Fibroblast of peridontal ligament (primary cell): ENCODE results near the gene SRCIN1.
"Not testable (repeated sequence)": the region's sequence is repeated elsewhere in the genome, so short reads cannot be mapped to it uniquely, and the experiment has no call there.

Experiments
- DNase-seq: peaks from one replicate; pipeline ENCODE4 v3.0.0-alpha.2; 2010; ENCODE audit errors: extremely low read depth

SRCIN1 gene

DNA sequence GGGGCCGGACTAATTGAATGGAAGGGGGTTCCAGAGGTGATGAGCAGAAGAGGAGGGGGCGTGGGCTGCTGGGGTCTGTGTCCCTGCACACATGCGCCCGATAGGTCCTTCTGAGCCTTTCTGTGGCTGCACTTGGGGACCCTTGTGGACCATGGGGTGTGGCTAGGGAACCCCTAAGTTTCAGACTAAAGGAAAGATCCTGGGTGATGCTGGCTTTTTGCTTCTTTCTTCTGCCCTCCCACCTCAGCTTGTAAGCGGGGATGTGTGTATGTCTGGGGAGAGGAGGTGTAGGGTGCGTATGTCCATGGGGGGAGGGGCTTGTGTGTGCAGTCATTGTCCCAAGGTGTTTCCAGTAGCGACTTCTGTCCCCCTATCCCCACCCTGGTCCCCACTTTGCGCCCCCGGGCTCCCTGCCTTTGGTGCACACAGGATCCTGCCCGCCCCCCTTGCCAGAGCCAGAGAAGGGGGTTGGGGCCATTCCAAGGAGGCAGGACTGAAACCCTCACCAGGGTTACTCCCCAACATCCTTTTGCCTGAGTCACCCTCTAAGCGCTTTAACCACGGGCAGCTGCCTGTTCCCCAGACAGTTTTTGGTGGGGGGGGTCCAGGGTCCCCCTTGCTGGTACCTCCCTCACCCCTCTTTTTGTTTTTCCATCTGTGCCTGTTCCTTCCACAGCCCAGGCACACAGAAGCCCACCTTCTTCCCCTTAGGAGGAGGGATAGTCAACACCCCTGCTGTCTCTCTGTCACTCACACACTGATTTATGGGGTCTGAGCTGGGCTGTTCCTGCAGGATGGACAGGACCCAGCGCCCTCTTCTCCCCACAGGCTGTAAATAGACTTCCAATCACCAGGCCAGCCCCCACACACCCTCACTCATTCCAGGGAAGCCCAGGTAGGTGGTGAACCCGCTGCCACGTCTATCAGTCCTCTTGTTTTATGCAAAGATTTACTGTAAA, 94.3 kb downstream of the SRCIN1 start:
- peak; percentile 74 for DNase-seq

DNA sequence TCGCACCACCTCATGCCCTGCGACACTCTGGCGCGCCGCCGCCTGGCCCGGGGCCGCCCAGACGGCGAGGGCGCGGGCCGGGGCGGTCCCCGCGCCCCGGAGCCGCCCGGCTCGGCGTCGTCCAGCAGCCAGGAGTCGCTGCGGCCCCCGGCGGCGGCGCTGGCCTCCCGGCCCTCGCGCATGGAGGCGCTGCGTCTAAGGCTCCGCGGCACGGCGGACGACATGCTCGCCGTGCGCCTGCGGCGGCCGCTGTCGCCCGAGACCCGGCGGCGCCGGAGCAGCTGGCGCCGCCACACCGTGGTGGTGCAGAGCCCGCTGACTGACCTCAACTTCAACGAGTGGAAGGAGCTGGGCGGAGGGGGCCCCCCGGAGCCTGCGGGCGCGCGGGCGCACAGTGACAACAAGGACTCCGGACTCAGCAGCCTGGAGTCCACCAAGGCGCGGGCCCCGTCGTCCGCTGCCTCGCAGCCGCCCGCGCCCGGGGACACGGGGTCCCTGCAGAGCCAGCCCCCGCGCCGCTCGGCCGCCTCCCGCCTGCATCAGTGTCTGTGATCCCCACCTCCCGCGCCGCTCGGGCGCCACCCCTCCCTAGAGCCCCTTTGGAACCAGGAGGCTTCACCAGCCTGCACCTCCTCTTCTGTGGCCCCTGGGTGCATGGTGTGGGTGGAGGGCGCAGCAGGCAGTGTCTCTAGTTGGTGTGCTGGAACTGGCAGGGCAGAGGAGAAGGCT, 95.2 kb downstream of the SRCIN1 start:
- DNase-seq = no peak

DNA sequence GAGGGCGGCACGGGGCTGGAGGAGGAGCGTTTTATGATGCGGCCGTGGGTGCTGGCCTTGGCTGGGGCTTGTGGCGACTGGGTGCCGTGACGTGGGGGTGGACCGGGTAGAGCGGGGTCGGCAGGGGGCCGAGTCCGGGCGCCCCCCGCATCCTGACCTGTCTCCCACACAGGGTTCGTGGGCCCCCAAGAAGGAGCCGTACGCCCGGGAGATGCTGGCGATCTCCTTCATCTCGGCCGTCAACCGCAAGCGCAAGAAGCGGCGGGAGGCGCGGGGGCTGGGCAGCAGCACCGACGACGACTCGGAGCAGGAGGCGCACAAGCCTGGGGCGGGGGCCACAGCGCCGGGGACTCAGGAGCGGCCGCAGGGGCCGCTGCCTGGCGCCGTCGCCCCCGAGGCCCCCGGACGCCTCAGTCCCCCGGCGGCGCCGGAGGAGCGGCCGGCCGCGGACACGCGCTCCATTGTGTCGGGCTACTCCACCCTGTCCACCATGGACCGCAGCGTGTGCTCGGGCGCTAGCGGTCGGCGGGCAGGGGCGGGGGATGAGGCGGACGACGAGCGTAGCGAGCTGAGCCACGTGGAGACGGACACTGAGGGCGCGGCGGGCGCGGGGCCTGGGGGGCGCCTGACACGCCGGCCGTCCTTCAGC, 95.9 kb downstream of the SRCIN1 start:
- no peak for DNase-seq

DNA sequence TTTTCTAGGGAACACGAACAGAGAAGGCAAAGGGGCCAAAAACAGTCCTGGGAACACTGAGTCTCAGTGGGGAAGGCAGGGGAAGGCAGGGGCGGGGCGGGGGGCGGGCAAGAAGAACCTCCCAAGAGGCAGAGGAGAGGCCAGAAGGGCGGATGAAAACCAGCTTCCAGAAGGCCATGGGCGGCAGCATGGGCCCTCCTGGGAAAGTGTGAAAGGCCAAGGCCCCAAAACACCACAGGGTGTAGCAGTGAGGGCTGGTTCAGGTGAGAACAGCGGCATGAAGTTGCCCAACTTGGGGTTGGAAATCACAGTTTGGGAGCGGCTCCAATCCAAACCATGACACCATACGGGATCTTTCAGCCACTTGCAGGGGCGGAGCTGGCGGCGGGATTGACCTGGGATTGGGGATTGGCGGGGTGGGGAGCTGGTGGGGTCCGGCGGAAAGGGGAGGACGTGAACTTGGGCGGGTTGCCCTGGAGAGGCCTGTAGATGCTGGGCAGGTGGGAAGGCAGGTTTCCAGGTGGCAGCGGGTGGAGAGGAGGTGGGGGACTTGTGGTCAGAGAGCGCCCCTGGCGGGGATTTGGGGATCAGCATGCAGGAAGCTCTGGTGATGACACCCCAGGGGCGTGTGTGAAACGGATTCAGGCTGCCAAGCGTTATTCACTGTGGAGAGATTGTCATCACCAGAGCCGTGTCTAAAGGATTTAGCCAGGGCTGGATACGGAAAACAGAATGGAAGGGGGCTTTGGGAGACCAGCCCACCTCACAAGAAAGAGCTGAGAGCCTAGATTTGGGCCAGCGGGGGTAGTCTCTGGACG, 96.6 kb downstream of the SRCIN1 start:
- DNase-seq = peak; percentile 88

DNA sequence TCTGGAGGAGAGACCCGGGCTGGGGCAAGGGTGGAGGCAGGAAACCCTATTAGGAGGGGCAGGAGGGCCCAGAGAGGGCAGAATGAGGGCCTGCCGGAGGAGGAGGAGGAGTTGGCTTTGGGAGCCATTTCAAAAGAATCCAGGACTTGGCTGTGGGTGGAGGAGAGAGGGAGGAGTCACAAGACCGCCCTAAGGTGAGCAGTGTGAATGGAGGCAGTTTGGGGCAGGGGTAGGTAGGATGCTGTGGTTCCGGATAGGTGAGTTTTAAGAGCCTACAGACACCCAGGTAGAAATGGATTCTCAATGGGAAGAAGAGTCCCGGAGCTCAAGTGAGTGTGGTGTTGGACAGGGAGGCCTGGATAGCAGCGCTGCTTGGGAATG, 97.2 kb downstream of the SRCIN1 start:
- no peak for DNase-seq

DNA sequence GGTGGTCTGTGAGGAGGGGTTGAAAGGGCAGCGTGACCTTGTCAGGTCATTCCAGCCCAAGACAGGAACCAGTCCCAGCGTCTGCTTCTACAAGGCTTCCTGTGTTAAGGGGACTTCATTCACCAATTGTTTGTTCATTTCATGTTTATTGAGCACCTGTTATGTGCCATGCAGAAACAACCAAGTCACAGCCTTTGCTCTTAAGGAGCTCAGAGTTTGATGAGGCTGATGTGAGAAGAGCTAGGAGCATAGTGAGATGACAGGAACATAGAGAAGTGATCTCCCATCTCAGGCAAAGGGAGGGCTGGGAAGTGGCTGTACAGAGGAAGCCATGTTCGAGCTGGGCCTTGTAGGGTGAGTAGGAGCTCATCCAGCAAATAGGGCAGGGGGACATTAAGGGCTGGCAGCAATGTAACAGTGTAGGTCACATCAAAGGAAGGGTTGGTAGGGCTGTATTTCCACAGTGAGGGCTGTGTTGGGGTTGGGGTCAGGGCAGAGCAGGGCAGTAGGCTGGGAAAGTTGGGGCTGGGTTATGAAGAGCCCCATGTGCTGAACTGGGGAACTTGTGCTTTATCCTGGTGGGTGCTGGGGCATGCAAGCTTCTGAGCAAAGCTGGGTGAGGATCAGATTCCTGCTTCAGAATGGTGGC, 97.7 kb downstream of the SRCIN1 start:
- DNase-seq = no peak

DNA sequence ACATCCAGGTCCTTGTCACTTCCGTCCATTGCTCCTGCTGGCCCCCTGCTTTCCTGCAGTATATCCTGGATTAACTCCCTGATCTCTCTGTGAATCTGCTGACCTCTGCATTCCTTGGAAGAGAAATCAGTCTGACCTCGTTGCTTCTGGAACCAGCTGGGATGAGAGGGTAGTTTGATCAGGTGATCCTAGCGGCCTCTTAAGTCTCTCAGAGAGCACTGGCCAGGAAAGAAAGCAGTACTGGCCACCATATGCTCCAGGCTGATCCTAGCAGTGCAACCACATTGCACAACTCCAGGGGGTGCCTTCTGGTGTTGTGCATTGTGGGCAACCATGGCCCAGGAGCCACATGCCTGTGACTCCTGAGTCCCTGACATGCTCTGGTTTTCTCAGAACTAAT, 98.3 kb downstream of the SRCIN1 start:
- no peak for DNase-seq

DNA sequence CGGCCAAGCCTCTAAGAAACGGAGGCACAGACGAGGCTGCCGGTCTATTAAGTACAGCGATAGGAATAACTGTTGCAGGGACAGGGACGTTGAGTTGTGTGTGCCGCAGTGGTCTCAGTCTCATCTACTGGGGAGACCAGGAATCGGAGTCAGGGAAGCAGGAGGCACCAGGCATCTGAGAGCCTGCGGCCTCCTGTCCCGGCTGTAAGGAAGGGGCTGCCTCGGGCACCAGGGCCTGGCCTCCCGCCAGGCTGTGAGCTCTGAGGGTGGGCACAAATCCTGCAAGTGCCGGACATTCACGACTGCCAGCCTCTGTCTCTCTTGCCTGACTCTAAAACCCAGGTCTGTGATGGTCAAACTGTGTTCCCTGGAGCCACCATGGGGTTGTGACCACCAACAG, 101.5 kb downstream of the SRCIN1 start:
- DNase-seq = no peak

DNA sequence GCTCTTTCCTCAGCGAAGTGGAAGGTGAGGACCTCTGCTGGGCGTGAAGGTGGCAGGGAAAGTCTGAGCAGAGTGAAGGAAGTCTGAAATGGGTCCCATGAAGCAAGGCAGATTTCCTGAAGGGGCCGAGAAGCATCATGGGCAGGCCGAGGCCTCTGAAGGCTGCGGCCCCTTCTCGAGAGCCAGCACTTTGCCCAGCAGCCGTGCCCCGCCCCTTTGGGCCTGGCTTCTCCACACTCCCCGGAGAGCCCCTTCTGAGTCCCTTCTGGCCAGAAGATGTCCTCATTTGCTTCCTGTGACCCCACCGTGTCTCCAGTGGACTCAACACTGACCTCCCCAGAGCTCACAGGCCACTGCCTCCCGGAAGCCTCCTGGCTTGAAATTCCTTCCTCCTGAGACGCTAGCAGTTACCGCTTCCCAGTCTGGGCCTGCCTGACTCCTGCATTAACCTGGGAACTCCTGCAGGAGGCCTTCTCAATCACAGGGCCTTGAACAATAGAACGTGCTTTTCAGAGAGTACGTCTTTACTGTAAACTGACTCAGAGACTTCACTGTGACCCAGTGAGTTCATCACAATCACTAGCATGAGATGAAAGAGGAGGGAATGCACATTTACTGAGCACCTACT, 102.4 kb downstream of the SRCIN1 start:
- DNase-seq = not testable (repeated sequence)

DNA sequence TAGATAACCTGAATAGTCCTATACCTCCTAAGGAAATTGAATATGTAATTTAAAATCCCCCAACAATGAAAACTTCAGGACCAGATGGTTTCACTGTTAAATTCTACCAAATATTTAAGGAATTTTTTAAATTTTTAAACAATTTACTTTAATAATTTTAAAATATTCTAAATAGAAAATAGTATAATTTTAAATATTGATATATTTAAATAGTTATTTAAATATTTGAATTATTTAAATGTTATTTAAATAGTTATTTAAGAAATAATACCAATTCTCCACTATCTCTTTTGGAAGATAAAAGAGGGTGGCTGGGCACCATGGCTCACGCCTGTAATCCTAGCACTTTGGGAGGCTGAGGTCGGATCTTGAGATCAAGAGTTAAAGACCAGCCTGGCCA, 104.0 kb downstream of the SRCIN1 start:
- DNase-seq = not testable (repeated sequence)

DNA sequence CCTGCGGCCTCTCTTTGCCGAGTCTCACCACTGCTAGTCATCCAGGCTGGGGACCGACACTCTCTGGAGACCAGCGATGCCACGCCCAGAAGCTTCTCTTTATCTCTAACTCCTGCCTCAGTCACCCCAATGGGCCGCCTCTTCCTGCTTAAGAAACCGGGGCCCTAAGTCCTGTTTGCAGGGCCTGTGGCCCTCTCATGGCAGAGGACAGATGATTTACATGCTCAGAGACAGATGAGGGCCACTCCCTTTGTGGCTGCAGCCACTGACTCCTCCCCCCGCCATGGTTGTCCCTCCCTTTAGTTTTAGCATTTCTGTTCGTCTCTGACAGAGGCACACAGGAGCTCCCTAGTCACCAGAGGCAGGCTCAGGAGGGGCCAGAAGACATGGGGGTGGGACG, 106.5 kb downstream of the SRCIN1 start:
- DNase-seq = not testable (repeated sequence)

DNA sequence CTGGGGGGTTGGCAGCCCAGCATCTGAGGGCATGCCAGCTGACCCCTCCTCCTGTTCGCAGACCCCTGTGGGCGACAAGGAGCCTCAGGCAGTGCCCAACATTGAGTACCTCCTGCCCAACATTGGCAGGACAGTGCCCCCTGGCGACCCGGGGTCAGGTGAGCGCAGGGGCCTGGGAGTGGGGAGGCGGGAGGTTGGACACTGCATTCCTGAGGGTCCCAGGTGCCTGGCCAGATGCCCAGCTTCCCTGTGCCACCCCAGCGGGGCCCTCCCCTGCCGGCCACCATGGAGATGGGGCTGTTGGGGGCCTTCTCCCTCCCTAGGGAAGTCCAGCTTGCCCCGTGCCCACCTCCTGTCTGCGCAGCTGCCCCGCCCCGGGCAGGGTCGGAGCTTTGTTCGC, 107.4 kb downstream of the SRCIN1 start:
- no peak for DNase-seq

DNA sequence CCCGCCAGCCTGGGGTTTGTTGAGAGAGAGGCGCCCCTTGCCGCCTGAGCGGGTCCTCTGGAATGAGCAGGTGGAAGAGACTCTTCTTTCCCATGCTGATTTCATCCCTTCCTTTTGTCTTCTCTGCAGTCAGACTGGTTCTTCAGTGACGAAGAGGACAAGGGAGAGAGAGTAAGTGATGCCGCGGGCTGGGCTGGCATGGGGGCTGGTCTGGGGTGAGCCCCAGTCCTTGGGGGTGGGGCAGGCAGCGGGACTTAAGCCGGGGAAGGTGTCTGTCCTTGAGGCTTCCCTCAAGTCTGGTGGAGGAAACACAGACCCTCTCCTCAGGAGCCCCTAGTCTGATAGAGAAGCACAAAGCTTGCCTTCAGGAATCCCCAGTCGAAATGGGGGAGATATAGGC, 108.1 kb downstream of the SRCIN1 start:
- DNase-seq = not testable (repeated sequence)

DNA sequence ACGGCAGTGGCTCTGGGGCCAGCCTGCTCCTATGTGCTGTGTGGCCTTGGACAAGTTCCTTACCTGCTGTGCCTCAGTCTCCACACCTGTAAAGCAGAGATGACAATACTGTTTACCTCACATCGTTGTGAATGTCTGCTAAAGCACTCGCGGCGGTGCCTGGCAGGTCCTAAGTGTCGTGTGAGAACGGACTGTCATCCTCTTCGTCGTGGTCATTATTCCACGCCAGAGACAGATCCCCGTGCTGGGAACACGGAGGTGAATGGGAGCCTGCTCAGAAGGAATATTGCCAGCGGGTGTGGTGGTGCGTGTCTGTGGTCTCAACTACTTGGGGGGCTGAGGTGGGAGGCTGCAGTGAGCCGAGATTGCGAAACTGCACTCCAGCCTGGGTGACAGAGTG, 111.6 kb downstream of the SRCIN1 start:
- DNase-seq = not testable (repeated sequence)

DNA sequence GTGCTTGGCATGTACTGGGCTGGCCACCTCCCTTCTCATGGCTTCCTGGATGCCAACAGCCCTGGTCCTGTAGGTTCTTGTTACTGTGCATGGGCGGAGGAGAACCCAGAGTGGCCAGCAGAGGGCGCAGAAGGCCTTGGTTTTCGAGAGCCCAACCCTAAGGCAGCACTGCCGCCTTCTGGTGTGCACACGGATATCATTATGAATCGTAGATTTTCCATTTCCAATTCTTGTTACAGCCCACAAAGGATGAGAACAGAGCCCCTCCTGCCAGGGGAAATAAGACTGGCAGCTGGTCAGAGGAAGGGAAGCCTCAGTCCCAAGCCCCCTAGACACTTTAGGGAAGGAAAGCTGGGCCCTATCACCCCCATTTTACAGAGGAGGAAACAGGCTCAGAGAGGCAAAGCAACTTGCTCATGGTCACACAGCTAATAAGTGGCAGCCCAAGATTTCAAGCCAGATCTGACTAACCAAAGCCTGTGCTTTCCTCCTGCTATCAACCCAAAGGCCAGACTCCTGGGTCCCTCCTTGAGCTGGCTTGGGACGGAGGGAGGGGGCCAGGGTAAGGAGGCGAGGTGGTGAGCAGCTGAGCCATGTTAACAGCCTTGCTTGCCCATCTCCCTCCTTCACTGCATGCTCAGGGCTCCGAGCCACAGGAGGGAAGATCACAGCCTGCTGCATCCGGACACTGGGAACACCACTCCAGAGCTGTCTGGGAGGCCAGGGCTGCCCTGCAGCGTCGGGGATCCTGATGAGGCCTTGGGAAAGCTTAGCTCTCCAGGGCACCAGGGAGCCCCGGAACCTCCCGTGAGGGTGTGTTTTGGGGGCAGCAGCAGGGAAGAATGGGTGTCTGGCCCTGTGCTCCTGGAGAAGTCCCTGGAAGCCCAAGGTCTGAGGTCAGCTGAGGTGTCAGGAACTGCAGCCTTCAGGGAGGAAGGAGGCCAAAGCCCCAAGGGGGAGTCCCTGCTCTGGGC, 113.4 kb downstream of the SRCIN1 start:
- peak; percentile 86 for DNase-seq

DNA sequence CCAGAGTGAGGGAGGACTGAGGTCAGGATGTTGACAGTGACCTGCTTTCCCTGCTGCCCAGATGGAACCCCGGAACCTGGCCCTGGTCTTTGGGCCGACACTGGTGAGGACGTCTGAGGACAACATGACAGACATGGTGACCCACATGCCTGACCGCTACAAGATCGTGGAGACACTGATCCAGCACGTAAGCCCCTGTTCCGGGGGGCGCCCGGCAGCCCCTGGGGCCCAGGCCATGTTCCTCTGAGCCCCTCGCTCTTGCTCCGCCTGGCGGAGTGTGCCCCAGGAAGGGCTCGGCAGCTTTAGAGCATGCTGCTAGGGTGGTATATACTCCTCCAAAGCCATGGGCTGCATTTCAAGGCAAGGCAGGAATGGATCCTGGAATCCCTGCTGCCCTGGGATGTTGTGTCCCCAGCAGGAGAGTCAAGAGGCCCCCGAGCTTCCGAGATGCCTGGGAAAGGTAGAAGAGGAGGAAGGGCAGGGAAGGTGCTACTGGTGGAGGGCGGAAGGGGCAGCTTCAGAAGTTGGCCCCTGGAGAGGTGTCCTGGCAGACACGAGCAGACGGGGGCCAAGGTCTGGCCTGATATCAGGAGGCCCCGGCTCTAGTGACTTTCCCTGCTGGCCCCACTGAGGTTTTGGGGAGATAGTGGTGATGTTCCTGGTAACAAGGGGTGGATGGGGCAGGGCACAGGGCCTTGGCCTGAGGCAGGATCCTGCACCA, 114.2 kb downstream of the SRCIN1 start:
- not testable (repeated sequence) for DNase-seq

DNA sequence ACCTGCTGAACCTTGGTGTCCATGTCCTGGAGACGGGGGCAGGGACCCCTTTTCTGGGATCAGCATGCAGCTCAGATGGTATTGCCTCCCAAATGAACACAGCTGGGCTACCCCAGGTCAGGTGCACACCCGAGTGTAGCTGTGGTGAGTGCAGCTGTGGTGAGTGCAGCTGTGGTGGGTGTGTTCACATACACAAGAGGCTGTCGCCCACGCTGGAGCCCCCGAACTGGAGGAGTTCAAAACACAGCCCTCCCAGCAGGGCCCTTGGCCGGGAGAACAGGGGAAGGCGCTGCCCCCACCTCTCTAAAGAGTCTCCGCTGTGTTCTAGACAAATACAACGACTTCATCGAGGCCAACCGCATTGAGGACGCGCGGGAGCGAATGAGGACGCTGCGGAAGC, 116.0 kb downstream of the SRCIN1 start:
- not testable (repeated sequence) for DNase-seq

DNA sequence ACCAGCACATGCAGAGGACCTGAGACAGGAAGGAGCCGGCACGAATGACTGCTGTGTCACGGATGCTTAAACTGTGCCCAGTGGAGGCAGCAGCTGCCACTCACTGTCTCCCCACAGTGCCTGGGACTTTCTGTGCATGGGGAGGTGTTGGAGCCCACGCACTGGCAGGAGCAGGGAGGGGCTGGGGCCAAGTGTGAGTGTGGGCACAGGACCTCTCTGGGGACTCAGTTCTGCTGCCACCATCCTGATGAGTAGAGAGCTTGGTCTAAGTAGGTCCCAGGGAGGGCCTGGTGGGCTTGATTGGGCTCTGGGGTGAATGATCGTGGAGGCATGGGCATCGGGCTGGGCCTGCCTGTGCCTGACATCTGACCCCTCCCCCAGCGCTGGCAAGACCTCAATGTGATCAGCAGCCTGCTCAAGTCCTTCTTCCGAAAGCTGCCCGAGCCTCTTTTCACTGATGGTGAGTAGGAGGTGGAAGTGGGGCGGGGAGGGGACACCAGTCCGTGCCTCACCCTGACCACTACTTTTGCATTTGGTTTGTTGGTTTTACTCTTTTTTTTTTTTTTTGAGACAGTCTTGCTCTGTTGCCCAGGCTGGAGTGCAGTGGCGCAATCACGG, 120.0 kb downstream of the SRCIN1 start:
- not testable (repeated sequence) for DNase-seq
